ENCODE results near the gene RANBP17.
"Not testable (repeated sequence)": the region's sequence is repeated elsewhere in the genome, so short reads cannot be mapped to it uniquely, and the experiment has no call there.

RANBP17 gene

DNA sequence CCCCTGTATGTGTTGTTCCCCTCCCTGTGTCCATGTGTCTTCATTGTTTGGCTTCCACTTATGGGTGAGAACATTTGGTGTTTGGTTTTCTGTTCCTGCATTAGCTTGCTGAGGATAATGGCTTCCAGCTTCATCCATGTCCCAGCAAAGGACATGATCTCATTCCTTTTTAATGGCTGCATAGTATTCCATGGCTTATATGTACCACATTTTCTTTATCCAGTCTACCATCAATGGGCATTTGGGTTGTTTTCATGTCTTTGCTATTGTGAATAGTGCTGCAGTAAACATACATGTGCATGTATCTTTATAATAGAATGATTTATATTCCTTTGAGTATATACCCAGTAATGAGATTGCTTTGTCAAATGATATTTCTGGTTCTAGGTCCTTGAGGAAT lies 8.6 kb downstream of the RANBP17 start:
- not testable (repeated sequence) for DNase-seq

DNA sequence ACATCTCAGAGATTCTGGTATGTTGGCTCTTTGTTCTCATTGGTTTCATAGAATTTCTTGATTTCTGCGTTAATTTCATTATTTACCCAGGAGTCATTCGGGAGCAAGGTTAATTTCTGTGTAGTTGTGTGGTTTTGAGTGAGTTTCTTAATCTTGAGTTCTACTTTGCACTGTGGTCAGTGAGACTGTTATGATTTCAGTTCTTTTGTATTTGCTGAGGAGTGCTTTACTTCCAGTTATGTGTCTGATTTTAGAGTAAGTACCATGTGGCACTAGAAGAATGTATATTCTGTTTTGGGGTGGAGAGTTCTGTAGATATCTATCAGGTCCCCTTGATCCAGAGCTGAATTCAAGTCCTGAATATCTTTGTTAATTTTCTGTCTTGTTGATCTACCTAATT lies 12.2 kb downstream of the RANBP17 start:
- no peak for DNase-seq

GRCh38 chr5:170875811-170876210 lies 14.0 kb downstream of the RANBP17 start:
- DNase-seq: no peak

DNA sequence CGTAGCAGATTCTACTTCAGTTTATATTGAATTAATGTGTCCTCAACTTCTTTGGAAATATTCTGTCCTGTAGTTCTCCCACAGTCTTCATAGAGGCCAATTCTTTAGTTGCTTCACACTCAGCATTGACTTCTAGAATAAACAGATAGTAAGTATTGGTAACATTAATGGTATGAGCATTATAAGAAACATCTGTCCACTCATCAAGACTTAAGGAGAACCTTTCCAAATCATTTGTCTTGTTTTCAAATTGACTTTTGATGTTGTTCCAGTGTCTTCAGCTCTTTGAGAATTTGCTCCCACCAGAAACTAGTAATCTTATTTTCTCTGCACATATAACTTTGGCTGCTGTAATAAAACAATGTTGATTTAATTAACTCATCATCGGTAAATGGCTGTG lies 18.3 kb downstream of the RANBP17 start:
- no peak for DNase-seq

DNA sequence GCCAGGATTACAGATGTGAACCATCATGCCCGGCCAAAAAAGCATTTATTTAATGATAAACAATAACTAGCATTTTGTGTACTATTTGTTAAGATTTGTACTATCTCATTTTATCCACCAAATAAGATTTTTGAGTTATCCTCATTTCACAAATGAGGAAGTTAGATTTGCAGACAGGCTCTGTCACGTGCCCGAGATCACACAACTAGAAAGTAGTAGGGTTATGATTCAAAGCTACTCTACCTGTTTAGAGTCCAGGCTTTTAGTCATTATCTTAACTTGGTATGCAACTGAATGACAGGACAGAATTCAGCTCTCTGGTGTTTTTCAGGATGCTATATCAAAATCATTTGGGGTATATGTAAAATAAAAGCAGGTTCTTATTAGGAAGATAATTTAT lies 20.5 kb downstream of the RANBP17 start:
- DNase-seq: no peak

- no peak for DNase-seq
Observed at GRCh38 chr5:170885256-170885655, 23.4 kb downstream of the RANBP17 start.

- no peak for DNase-seq
Observed at GRCh38 chr5:170885809-170886208, 24.0 kb downstream of the RANBP17 start.

DNA sequence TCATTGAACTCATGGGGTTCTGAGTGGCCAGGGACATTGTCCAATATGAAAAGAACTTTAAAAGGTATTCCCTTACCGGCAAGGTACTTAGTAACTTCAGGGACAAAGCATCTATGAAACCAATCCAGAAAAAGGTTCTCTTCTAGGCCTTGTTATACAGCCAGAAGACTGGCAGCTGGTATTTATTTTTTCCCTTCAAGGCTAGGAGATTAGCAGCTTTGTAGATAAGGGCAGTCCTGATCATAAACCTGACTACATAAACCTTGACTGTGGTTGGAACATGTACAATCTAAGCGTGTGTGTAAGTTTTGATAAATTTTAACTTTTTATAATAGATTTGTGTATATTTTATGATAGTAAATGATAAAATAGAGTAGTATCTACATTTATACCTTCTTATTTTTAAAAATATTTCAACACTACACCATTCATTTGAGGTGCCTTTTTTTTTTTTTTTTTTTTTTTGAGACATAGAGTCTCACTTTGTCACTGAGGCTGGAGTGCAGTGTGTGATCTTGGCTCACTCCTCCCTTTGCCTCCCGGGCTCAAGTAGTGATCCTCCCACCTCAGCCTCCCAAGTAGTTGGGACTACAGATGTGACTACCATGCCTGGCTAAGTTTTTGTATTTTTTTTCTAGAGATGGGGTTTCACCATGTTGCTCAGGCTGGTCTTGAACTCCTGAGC lies 24.5 kb downstream of the RANBP17 start:
- DNase-seq: no peak

- DNase-seq: no peak
Observed at GRCh38 chr5:170892196-170892595, 30.4 kb downstream of the RANBP17 start.

DNA sequence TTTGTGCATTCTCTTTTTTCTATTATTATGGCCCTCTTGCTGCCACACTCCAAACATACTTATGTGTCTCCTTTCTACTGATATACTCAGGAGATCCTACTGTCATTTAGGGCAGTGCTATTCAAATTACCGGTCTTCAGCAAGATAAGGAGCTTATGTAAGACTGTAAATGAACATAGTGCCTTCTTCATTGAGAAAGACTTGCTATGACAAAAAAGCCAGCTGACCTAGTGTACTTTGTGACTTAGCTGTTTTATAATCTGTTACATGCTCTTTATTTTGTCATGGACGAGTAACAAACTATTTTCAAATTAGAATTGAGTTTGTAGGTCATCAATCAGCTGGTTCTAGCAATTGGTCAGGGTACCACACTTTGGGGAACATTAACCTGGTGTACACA lies 32.8 kb downstream of the RANBP17 start:
- DNase-seq: no peak

- no peak for DNase-seq
Observed at GRCh38 chr5:170896779-170897178, 35.0 kb downstream of the RANBP17 start.

GRCh38 chr5:170903075-170903474 lies 41.3 kb downstream of the RANBP17 start:
- DNase-seq: no peak

DNA sequence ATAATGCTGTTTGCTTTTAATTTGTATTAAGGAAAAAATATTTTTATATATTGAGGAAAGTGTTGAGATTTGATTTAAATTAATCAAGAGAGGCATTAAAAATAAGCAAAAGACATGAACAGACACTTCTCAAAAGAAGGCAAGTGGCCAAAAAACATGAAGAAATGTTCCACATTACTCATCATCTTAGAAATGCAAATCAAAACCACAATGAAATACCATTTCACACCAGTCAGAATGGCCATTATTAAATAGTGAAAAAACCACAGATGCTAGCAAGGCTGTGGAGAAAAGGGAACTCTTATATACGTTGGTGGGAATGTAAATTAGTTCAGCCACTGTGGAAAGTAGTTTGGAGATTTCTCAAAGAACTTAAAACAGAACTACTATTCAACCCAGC lies 45.9 kb downstream of the RANBP17 start:
- DNase-seq: no peak

- no peak for DNase-seq
Observed at GRCh38 chr5:170913573-170913972, 51.8 kb downstream of the RANBP17 start.

- no peak for DNase-seq
Observed at GRCh38 chr5:170917113-170917512, 55.3 kb downstream of the RANBP17 start.

DNA sequence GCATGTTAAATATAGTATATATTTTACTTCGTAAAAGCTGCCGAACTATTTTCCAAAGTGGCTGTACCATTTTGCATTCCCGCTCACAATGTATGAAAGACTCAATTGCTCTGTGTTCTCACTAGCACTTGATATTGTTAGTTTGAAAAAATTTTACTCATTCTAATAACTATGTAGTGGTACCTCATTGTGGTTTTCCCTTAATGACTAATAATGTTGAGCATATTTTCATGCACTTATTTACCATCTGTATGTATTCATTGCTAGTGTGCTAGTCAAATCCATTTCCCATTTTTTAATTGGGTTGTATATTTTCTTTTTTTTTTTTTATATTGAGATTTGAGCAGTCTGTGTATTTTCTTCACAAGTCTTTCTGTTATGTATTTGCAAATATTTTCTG lies 58.4 kb downstream of the RANBP17 start:
- no peak for DNase-seq

DNA sequence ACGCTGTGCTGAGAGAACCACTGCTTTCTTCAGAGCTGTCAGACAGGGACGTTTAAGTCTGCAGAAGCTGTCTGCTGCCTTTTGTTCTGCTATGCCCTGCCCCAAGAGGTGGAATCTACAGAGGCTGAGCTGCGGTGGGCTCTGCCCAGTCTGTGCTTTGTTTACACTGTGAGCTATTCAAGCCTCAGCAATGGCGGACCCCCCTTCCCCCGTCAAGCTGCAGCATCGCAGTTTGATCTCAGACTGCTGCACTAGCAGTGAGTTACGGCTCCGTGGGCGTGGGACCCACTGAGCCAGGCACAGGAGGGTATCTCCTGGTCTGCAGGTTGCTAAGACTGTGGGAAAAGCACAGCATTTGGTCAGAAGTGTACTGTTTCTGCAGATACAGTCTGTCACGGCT lies 60.5 kb downstream of the RANBP17 start:
- not testable (repeated sequence) for DNase-seq

DNA sequence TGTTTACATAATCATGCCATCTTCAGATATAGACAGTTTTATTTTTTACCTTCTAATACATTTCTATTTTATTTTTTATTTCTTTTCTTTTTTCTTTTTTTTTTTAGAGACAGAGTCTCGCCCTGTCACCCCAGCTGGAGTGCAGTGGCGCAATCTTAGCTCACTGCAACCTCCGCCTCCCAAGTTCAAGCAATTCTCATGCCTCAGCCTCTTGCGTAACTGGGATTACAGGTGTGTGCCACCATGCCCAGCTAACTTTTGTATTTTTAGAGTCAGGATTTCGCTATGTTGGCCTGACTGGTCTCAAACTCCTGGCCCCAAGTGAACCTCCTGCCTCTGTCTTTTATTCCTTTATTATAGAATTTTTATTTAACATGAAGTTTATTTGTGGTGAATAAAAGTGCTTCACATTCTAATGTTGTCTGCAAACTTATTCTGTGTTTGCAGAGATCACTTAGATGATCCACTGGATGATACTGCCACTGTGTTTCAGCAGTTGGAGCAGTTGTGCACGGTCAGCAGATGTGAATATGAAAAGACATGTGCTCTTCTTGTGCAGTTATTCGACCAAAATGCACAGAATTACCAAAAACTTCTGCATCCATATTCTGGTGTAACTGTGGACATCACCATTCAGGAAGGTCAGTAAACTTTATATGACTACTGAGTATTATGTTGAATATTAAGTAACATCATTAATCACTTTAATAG lies 62.2 kb downstream of the RANBP17 start:
- DNase-seq: no peak

- DNase-seq: not testable (repeated sequence)
Observed at GRCh38 chr5:170935534-170936218, 73.9 kb downstream of the RANBP17 start.

GRCh38 chr5:170937072-170937471 lies 75.3 kb downstream of the RANBP17 start:
- no peak for DNase-seq

- no peak for DNase-seq
Observed at GRCh38 chr5:170937914-170938313, 76.1 kb downstream of the RANBP17 start.

- no peak for DNase-seq
Observed at GRCh38 chr5:170939178-170939577, 77.4 kb downstream of the RANBP17 start.

DNA sequence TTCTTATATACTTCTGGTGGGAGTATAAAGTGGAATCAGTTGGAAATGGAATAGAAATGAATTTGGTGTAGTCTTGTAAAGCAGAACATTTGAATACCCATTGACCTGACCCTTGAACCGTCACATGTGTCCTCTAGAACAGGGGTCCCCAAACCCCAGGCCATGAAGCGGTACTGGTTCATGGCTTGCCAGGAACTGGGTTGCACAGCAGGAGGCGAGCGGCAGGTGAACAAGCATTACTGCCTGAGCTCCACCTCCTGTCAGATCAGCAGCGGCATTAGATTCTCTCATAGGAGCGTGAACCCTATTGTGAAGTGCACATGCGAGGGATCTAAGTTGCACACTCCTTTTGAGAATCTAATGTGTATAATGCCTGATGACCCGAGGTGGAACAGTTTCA lies 80.0 kb downstream of the RANBP17 start:
- no peak for DNase-seq

DNA sequence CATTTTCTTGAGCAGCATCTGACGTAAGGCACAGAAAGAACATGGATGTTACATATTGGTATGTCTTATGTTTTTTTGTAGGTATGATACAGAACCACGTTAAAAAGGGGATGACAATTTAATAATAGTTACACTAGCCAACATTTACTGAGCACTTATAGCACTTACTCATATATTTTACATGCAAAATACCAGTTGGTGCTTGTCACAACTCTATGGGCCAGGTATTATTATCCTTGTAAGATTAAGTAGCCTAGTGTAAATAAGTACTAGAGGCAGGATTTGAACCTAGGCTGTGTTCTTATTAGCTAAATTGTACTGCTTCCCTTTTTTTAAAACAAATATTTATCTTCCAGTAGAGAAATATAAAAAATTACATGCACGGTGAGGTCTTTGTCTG lies 83.5 kb downstream of the RANBP17 start:
- no peak for DNase-seq

Measured in CD4-positive, alpha-beta T cell treated with Interleukin-4 for 4 hours (primary cell).